Muscle of leg (tissue), 11 donors: Measurements from ENCODE around the gene CMC1. TPM values are rescaled to one million over a fixed set of nuclear protein-coding genes. Genes with fewer than 3 reads are reported as not detected.

Source experiments
- DNase-seq: peaks from one replicate; pipeline ENCODE4 v3.0.0; 2013
- H3K27ac ChIP-seq: one replicate; pipeline ENCODE4 v1.5.1; 2013; ENCODE audit warnings: mild to moderate bottlenecking, low read length, control low read depth
- H3K27me3 ChIP-seq: one replicate; pipeline ENCODE4 v1.6.1; 2013; ENCODE audit warnings: low read length; ENCODE audit not compliant: control insufficient read depth, insufficient read depth
- H3K36me3 ChIP-seq: one replicate; pipeline ENCODE4 v1.6.1; 2013; ENCODE audit warnings: low read length; ENCODE audit not compliant: control insufficient read depth, insufficient read depth
- H3K4me1 ChIP-seq: one replicate; pipeline ENCODE4 v1.6.1; 2013; ENCODE audit warnings: low read length; ENCODE audit not compliant: control insufficient read depth, insufficient read depth
- H3K4me3 ChIP-seq: one replicate; pipeline ENCODE4 v1.5.1; 2013; ENCODE audit warnings: low read length, control low read depth
- H3K9me3 ChIP-seq: replicated peaks from 2 replicates; pipeline ENCODE4 v1.6.1; 2013; ENCODE audit warnings: low read depth, low read length; ENCODE audit not compliant: control insufficient read depth
- WGBS: methylation state at CpG from one replicate; pipeline ENCODE4 v1.1.5; 2013; ENCODE audit warnings: missing lambda C conversion rate; ENCODE audit not compliant: insufficient coverage; 5-methylcytosine and 5-hydroxymethylcytosine counted together
- polyA plus RNA-seq, 8 donors: library from polyadenylated mRNA; unstranded; fragments of 120-200 nt; gene quantifications; one replicate each; pipeline versions ENCODE4 v1.2.1 to v1.2.3, GENCODE V29; 2013; ENCODE audit warnings: inconsistent platforms in 1 of 8, low replicate concordance in 1 of 8; ENCODE audit not compliant: insufficient read length in 8 of 8, insufficient read depth in 1 of 8
- total RNA-seq: library from RNA; stranded (reverse); fragments of 120-200 nt; gene quantifications from one replicate; pipeline ENCODE4 v1.2.4, GENCODE V29; 2013

CMC1 gene
- total and polyA plus RNA-seq, 9 donors = 10.7 to 25.8 (median 19.6) TPM

DNA sequence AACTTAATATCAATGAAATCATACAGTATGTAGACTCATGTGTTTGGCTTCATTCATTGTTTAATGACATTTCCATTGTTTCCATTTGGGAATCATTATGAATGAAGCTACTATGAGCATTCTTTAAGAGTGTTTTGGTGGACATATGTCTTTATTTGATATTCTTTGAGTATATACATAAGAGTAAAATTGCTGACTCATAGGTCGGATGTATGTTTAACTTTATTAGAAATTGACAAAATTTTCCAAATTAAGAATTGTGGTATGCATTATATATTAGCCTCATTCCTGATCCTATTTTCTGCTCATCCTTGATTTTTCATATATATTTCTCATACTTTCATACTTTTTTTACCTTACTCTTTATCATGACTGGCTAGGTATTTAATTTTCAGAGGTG lies 28.7 kb upstream of the CMC1 start:
- H3K4me1 ChIP-seq = no peaks in the 10 kb centered on the region

DNA sequence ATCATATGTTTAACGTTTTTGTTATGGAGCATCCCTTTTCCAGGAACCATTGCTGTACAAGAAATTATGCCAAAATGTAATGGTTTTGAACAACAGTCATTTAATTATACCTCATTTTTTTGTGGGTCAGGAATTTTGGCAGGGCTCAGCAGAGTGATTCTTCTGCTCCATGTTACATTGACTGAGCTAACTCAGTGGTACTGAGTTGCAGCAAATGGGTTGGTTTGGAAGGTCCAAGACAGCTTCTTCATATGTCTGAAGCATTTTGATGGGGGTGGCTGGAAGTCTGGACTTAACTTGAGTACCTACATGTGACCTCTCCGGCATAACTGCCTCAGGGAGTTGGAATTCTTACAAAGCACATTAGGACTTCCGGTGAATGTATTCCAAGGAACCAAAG lies 26.0 kb upstream of the CMC1 start:
- DNase-seq = no peak
- peaks cover 7% of the 10 kb centered on the region for H3K9me3 ChIP-seq
- H3K27ac ChIP-seq = no peak overlapping the region
- H3K36me3 ChIP-seq = no peaks in the 10 kb centered on the region
- H3K4me1 ChIP-seq = no peaks in the 10 kb centered on the region
- H3K27me3 ChIP-seq = no peaks in the 10 kb centered on the region
- WGBS = no CpG with 5 or more reads among the region's 3 CpGs
- H3K4me3 ChIP-seq = no peak overlapping the region

More for the DNA sequence above, 28.7 kb upstream of the CMC1 start:
- no peak for DNase-seq
- no CpG with 5 or more reads among the region's 1 CpG for WGBS
- no peaks in the 10 kb centered on the region for H3K27me3 ChIP-seq
- no peaks in the 10 kb centered on the region for H3K36me3 ChIP-seq
- H3K27ac ChIP-seq = no peak overlapping the region
- H3K9me3 ChIP-seq = peaks cover 7% of the 10 kb centered on the region
- no peak overlapping the region for H3K4me3 ChIP-seq

DNA sequence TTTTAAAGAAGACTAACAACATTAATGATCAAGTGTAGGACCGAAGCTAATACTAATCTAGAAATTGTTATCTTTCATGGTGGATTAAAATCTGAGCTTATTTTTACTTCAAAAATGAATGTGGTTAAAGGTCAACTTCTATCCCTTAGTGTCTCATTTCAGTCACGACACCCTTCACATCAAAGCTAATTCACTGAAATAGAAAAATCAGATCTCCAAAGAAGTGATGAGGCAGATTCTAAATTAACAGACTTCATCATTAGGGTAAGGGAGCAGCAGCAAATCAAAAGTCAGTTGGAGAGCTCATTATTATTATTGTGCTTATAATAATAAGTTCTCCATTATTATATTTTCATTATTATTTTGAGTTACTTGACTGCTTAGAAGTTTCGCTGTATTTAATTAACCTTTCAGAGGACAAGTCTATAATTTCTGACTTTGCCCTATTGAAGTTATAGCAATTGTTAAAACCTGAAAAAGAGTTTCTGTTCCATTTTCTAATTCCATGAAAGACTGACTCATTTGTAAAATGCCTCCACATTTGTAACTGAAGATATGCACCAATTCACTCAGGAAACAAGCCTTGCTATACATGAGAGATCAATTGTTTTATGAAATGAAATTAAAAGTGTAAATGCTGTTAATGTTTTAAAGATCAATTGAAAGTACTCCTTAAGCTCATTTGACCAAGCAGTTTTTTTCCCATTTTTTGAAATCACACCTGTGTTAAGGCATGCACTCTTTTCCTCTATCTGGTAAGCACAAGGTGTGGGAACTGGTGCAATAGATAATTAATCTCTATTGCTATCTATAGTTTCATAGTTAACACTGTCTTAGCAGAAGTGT lies 23.1 kb upstream of the CMC1 start:
- WGBS = no CpG with 5 or more reads among the region's 3 CpGs
- Histone ChIP-seq H3K4me1 (no peaks in the 10 kb centered on the region), H3K9me3 (peaks cover 7% of the 10 kb centered on the region), H3K27ac (no peak overlapping the region), H3K4me3 (no peak overlapping the region), H3K27me3 (no peaks in the 10 kb centered on the region), H3K36me3 (no peaks in the 10 kb centered on the region)
- DNase-seq = no peak

DNA sequence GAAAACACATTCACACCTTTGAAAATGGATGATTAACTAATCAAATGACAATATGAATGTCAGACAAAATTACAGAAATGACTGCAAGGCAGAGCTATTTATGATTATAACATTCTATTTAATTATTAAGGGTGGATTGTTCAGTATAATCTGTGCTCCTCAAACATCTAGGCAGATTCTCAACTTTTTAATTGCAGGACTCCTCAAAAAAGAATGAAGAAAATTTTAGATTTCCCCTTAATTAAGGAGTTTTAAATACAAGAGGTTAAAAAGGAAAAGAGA lies 22.6 kb upstream of the CMC1 start:
- Histone ChIP-seq H3K4me1 (no peaks in the 10 kb centered on the region), H3K4me3 (no peak overlapping the region), H3K27ac (no peak overlapping the region), H3K27me3 (no peaks in the 10 kb centered on the region), H3K36me3 (no peaks in the 10 kb centered on the region), H3K9me3 (peaks cover 7% of the 10 kb centered on the region)
- no peak for DNase-seq

DNA sequence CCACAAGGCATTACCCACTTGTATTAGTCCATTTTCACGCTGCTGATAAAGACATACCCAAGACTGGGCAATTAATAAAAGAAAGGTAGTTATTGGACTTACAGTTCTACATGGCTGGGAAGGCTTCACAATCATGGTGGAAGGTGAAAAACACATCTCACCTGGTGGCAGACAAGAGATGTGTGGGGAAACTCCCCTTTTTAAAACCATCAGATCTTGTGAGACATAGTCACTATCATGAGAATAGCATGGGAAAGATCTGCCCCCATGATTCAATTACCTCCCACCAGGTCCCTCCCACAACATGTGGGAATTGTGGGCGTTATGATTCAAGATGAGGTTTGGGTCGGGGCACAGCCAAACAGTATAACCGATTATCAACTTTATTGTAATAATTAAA lies 17.0 kb upstream of the CMC1 start:
- no peak for DNase-seq
- Histone ChIP-seq H3K4me3 (no peak overlapping the region), H3K4me1 (no peaks in the 10 kb centered on the region), H3K36me3 (no peaks in the 10 kb centered on the region), H3K27me3 (no peaks in the 10 kb centered on the region), H3K27ac (no peak overlapping the region), H3K9me3 (no peaks in the 10 kb centered on the region)
- no CpG with 5 or more reads among the region's 4 CpGs for WGBS

DNA sequence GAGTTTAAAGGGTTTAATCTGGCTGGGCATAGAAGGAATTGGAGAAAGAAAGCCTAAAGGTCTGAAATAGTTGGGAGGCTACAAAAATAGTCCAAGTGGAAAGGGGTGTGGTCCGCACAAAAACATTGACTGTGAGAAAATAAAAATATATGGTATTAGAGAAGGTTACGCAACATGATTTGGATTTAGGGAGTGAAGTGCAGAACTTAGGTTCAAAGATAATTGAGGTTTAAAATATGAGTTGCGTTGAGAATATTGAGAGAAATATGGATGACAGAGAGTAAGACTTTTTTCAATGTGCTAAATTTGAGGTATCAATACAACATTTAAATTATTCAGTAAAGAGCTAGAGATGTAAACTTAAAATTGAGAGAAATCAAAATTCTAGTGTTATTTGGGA lies 15.4 kb upstream of the CMC1 start:
- Histone ChIP-seq H3K4me1 (no peaks in the 10 kb centered on the region), H3K27ac (no peak overlapping the region), H3K9me3 (no peaks in the 10 kb centered on the region), H3K4me3 (no peak overlapping the region), H3K27me3 (no peaks in the 10 kb centered on the region), H3K36me3 (no peaks in the 10 kb centered on the region)
- no peak for DNase-seq
- WGBS = 97% methylated on average over 2 of the region's 3 CpGs

DNA sequence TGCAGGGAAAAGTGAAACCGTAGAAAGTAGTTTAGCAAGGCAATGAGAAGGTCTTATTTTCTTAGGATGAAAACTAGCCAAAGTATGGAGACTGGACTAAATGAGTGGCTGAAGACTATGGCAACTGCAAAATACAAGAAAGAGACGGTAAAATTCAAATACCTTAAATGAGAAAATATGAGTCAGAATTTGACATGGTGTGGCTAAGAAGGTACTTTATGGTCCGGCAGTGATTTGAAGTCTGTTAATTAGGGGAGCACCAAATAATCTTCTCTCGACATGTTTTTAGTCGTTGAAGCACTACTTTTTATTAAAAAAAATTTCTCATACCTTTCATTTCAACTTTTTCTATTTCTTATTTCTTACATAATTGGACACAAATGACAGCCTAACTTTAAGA lies 12.8 kb upstream of the CMC1 start:
- Histone ChIP-seq H3K4me3 (no peak overlapping the region), H3K27me3 (no peaks in the 10 kb centered on the region), H3K4me1 (no peaks in the 10 kb centered on the region), H3K36me3 (no peaks in the 10 kb centered on the region), H3K9me3 (no peaks in the 10 kb centered on the region), H3K27ac (no peak overlapping the region)
- no peak for DNase-seq
- WGBS = 88% methylated on average over 2 of the region's 5 CpGs

DNA sequence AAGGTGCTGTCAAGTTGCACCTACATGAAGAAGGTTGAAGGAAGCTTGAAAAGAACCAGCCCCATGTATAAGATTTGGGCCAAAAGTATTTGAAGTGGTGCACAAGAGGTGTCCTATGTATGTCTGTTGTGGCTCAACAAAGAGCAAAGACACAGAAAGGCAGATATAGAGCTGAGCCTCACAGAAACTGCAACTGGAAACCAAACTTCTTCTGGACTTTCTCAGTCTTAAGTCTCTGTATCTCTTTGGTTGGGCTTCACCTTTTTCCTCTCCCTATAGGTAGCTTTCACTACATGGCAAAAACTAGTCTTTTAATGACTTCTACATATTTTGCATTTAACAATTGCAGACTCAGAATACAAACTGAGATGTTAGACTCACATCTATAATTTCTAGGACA lies 8.8 kb upstream of the CMC1 start:
- no peaks in the 10 kb centered on the region for H3K36me3 ChIP-seq
- no peak for DNase-seq
- no peaks in the 10 kb centered on the region for H3K27me3 ChIP-seq
- H3K4me3 ChIP-seq = no peak overlapping the region
- no peak overlapping the region for H3K27ac ChIP-seq
- no peaks in the 10 kb centered on the region for H3K4me1 ChIP-seq
- no peaks in the 10 kb centered on the region for H3K9me3 ChIP-seq

DNA sequence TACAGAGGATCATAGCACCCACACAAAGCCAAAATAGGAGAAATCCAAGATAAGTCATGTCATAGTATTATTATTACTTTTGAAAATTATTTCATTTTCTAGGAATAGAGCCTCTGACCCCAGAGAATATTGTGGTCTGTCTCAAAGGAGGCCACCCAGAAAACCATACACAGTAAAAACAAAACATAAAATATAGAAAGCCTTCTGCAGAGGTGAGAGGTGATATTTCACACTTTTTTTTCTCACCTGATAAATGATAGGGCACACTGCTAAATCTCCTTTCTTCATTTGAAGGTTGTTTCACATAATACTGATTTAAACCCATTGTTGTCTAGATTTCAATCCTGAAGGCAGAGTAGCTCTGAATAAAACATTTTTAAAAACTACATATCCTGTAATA lies 7.0 kb upstream of the CMC1 start:
- no peaks in the 10 kb centered on the region for H3K4me1 ChIP-seq
- H3K27me3 ChIP-seq = peaks cover 2% of the 10 kb centered on the region
- no peak overlapping the region for H3K4me3 ChIP-seq
- no peaks in the 10 kb centered on the region for H3K36me3 ChIP-seq
- no peaks in the 10 kb centered on the region for H3K9me3 ChIP-seq
- DNase-seq = no peak
- no peak overlapping the region for H3K27ac ChIP-seq

DNA sequence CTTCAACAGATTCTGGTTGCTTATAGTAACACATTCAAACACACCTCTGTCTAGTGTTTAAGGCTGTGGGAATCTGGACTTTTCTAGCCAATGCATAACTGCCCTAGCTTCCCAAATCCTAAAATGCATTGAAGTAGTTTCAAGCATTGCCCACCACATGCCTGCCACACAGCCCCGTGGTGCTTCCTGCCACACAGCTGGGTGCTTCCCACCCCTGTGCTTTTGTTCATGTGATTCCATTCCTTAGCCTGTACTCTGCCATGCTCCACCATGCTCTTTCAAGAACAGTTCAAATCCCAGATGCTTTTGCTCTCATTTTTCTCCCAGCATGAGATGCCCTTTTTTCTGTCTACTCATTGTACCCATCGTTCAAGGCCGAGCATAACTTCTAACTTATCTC lies 2.3 kb upstream of the CMC1 start:
- Histone ChIP-seq H3K4me1 (no peaks in the 10 kb centered on the region), H3K36me3 (no peaks in the 10 kb centered on the region), H3K27me3 (peaks cover 2% of the 10 kb centered on the region), H3K4me3 (no peak overlapping the region), H3K9me3 (no peaks in the 10 kb centered on the region), H3K27ac (no peak overlapping the region)
- 76% methylated on average over 3 of the region's 3 CpGs for WGBS
- DNase-seq = no peak

DNA sequence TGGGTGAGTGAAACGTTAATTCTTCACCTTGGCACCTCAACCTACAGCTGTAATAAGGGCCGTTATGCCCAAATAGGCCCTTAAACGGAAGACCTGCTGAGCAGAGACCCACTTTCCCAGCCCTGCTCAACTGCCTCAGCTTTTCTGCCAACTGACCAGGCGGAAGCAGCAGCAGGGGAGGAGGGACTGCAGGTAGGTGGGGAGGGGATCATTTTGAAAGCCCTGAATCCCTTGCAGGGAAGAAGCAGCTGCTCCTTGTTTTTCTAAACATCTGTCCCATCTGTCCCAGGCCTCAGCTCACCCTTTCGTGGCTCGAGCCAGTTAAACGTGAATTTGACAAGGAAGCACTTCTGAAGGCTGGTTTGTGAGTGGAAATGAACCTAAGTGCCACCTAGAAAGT lies 978 bp upstream of the CMC1 start:
- peak; percentile 9 for DNase-seq
- no CpG with 5 or more reads among the region's 7 CpGs for WGBS

More for the DNA sequence above, 978 bp upstream of the CMC1 start:
- H3K9me3 ChIP-seq = no peaks in the 10 kb centered on the region
- H3K27ac ChIP-seq = no peak overlapping the region
- no peaks in the 10 kb centered on the region for H3K36me3 ChIP-seq
- no peak overlapping the region for H3K4me3 ChIP-seq
- peaks cover 2% of the 10 kb centered on the region for H3K27me3 ChIP-seq
- H3K4me1 ChIP-seq = no peaks in the 10 kb centered on the region
